NK-92 treated with Interleukin-12 subunit alpha and Interleukin-12 subunit beta, amount 100 ng/mL, for 24 hours (cell line): ENCODE measurements around the gene TEX52.

Source experiments
- DNase-seq: peaks from one replicate; lab custom pipeline; 2025; lab: John Stamatoyannopoulos, UW

Gene TEX52

GRCh38 chr12:2829275-2829674, 27.6 kb downstream of the TEX52 start:
- no peak for DNase-seq

GRCh38 chr12:2826721-2827515, 29.9 kb downstream of the TEX52 start:
- no peak for DNase-seq

GRCh38 chr12:2826036-2826435, 30.8 kb downstream of the TEX52 start:
- no peak for DNase-seq

GRCh38 chr12:2825132-2825531, 31.7 kb downstream of the TEX52 start:
- no peak for DNase-seq

GRCh38 chr12:2824541-2824940, 32.3 kb downstream of the TEX52 start:
- DNase-seq = no peak

- DNase-seq = no peak
These were observed 33.4 kb downstream of the TEX52 start for GRCh38 chr12:2823483-2823882.

- DNase-seq = no peak
These were observed 36.4 kb downstream of the TEX52 start for GRCh38 chr12:2820432-2820831.

- no peak for DNase-seq
These were observed 37.0 kb downstream of the TEX52 start for GRCh38 chr12:2819810-2820209.

GRCh38 chr12:2813214-2814185, 43.3 kb downstream of the TEX52 start:
- peak; percentile 5 for DNase-seq

- peak; percentile 82 for DNase-seq
These were observed 44.3 kb downstream of the TEX52 start, which contains the start of gene ITFG2 for GRCh38 chr12:2812290-2813213. ITFG2 (plus strand) TSS chr12:2812668; CDS start chr12:2812761, 93 bp downstream.

- DNase-seq = no peak
These were observed 45.0 kb downstream of the TEX52 start for GRCh38 chr12:2811801-2812200.

- no peak for DNase-seq
These were observed 50.1 kb downstream of the TEX52 start for GRCh38 chr12:2806700-2807099.

GRCh38 chr12:2805143-2805520, 51.7 kb downstream of the TEX52 start:
- DNase-seq = no peak

GRCh38 chr12:2804393-2805142, 52.3 kb downstream of the TEX52 start:
- no peak for DNase-seq

GRCh38 chr12:2803635-2804392, 53.0 kb downstream of the TEX52 start:
- DNase-seq = no peak

- no peak for DNase-seq
These were observed 55.6 kb downstream of the TEX52 start for GRCh38 chr12:2801044-2801783.

- no peak for DNase-seq
These were observed 56.7 kb downstream of the TEX52 start for GRCh38 chr12:2800046-2800570.
